ENCODE data around the gene TRIM56. TPM values are rescaled to one million over a fixed set of nuclear protein-coding genes. Genes with fewer than 3 reads are reported as not detected.

The TRIM56 gene
- polyA plus RNA-seq, 1 of the 3 experiments (the other 2 are of a cell fraction) = 2.5 TPM

GRCh38 chr7:101109368-101109767 lies 24.1 kb downstream of the TRIM56 start (continued):
- TF ChIP-seq REST (IDR thresholded peaks at IDR 0.05; ENCODE audit: low read depth, low read length) = no peak
- no peak for TF ChIP-seq MAX (IDR thresholded peaks at IDR 0.05; ENCODE audit: low read depth)
- TF ChIP-seq GATA2 (CRISPR knock-in tag; IDR thresholded peaks at IDR 0.05) = no peak
- TF ChIP-seq EP300 (IDR thresholded peaks at IDR 0.05; ENCODE audit: borderline replicate concordance in 1 of 2, low read depth in 1 of 2, low read length in 1 of 2) = no peak

- H3K4me1 ChIP-seq (ENCODE audit: control insufficient read depth in 1 of 2, insufficient read depth in 2 of 2, low read depth in 1 of 2, low read length in 1 of 2) = peaks cover 6 to 25% of the 10 kb centered on the region in 2 experiments; a peak in 3 of 4 replicates
- peak overlapping the region in 1 of 2 experiments; percentile 28; a peak in 1 of 4 replicates for H3K27ac ChIP-seq (ENCODE audit: low read depth in 2 of 2, low read length in 1 of 2)
- DNase-seq = no peak
- peaks cover 20% of the 10 kb centered on the region for H3F3A ChIP-seq (replicated peaks; ENCODE audit: insufficient read depth)
- no peaks in the 10 kb centered on the region for H3K27me3 ChIP-seq (ENCODE audit: insufficient read depth)
- H3K4me2 ChIP-seq = no peak overlapping the region
- POLR2A ChIA-PET = no interaction called here
- H3K36me3 ChIP-seq (replicated peaks in 1 of 2; ENCODE audit: control insufficient read depth in 1 of 2, insufficient read depth in 2 of 2, low read length in 1 of 2) = no peaks in the 10 kb centered on the region
- H3K79me2 ChIP-seq (ENCODE audit: insufficient read depth) = peaks cover 19% of the 10 kb centered on the region; the same call in 1 of the 2 replicates
- H3K9ac ChIP-seq = no peak overlapping the region
- H3K9me3 ChIP-seq = no peaks in the 10 kb centered on the region
- 90% methylated on average over 5 of the region's 5 CpGs for WGBS (ENCODE audit: low lambda C conversion rate)
- H2AFZ ChIP-seq (ENCODE audit: low read depth) = no peak overlapping the region
- H3K4me3 ChIP-seq (ENCODE audit: low read depth in 2 of 2, low read length in 1 of 2) = no peak overlapping the region
- no peak for TF ChIP-seq RFX5 (IDR thresholded peaks at IDR 0.05; ENCODE audit: low read length)
- H4K20me1 ChIP-seq (ENCODE audit: insufficient read depth) = no peaks in the 10 kb centered on the region
- no peaks in the 10 kb centered on the region for H3K9me2 ChIP-seq
- CTCF ChIA-PET = interaction anchor here (0.7 to 2.4 kb wide), 7 partner anchors 15 to 52 kb away, joined by 3 to 10 read pairs (median 5); partner anchors contain the start of gene SERPINE1
These were observed 26.0 kb downstream of the TRIM56 start for GRCh38 chr7:101111261-101111660.

- no peak overlapping the region for H2AFZ ChIP-seq (ENCODE audit: low read depth)
- no peak for TF ChIP-seq GABPA (IDR thresholded peaks at IDR 0.05; ENCODE audit: low read depth)
- no peak for TF ChIP-seq MXI1 (IDR thresholded peaks at IDR 0.05; ENCODE audit: low read depth, low read length)
- no peak for TF ChIP-seq FOXM1 (IDR thresholded peaks at IDR 0.05; ENCODE audit: low read depth)
- TF ChIP-seq RAD21 (IDR thresholded peaks at IDR 0.05; ENCODE audit: low read length) = no peak
- no peak for TF ChIP-seq EZH2phosphoT487 (IDR thresholded peaks at IDR 0.05; ENCODE audit: borderline replicate concordance, low read depth)
- TF ChIP-seq SMC3 (IDR thresholded peaks at IDR 0.05; ENCODE audit: low read depth, low read length) = no peak
- no peak for TF ChIP-seq YY1 (IDR thresholded peaks at IDR 0.05; ENCODE audit: low read depth)
- no peak; the same call in 1 of the 2 replicates for TF ChIP-seq NFIC (IDR thresholded peaks at IDR 0.05; ENCODE audit: borderline replicate concordance)
- no peak for TF ChIP-seq ZBTB33 (IDR thresholded peaks at IDR 0.05; ENCODE audit: borderline replicate concordance, low read depth)
- TF ChIP-seq TAF1 (IDR thresholded peaks at IDR 0.05; ENCODE audit: borderline replicate concordance, low read depth, low read length) = no peak
- no peak for TF ChIP-seq MEF2A (IDR thresholded peaks at IDR 0.05; ENCODE audit: borderline replicate concordance, low read depth)
- no peak for TF ChIP-seq JUND (IDR thresholded peaks at IDR 0.05)
- TF ChIP-seq GATA2 (CRISPR knock-in tag; IDR thresholded peaks at IDR 0.05) = no peak
- TF ChIP-seq RXRA (IDR thresholded peaks at IDR 0.05; ENCODE audit: borderline replicate concordance, low read depth) = no peak
- TF ChIP-seq CHD2 (IDR thresholded peaks at IDR 0.05; ENCODE audit: low read length, partially characterized antibody) = no peak
- no peak for TF ChIP-seq USF1 (IDR thresholded peaks at IDR 0.05; ENCODE audit: borderline replicate concordance, low read depth)
- TF ChIP-seq RCOR1 (IDR thresholded peaks at IDR 0.05; ENCODE audit: low read length) = no peak
These were observed 27.0 kb downstream of the TRIM56 start for GRCh38 chr7:101112233-101112632.

More at GRCh38 chr7:101112233-101112632, 27.0 kb downstream of the TRIM56 start:
- Histone ChIP-seq H3K4me3 (ENCODE audit: low read depth in 2 of 2, low read length in 1 of 2) (no peak overlapping the region), H3K79me2 (ENCODE audit: insufficient read depth) (peaks cover 14% of the 10 kb centered on the region; the same call in 1 of the 2 replicates), H3K27ac (ENCODE audit: low read depth in 2 of 2, low read length in 1 of 2) (peak overlapping the region in 1 of 2 experiments; percentile 28; a peak in 2 of 4 replicates), H3K9ac (no peak overlapping the region), H3K4me2 (no peak overlapping the region), H4K20me1 (ENCODE audit: insufficient read depth) (no peaks in the 10 kb centered on the region), H3K9me2 (no peaks in the 10 kb centered on the region), H3K27me3 (ENCODE audit: insufficient read depth) (no peaks in the 10 kb centered on the region), H3F3A (replicated peaks; ENCODE audit: insufficient read depth) (peaks cover 30% of the 10 kb centered on the region), H3K9me3 (no peaks in the 10 kb centered on the region), H3K4me1 (ENCODE audit: control insufficient read depth in 1 of 2, insufficient read depth in 2 of 2, low read depth in 1 of 2, low read length in 1 of 2) (peaks cover 9 to 35% of the 10 kb centered on the region in 2 experiments; a peak in 3 of 4 replicates), H3K36me3 (replicated peaks in 1 of 2; ENCODE audit: control insufficient read depth in 1 of 2, insufficient read depth in 2 of 2, low read length in 1 of 2) (no peaks in the 10 kb centered on the region)
- DNase-seq = no peak
- POLR2A ChIA-PET = interaction anchor here (0.6 kb wide), 1 partner anchor 325 kb away, joined by 3 read pairs; no protein-coding TSS in a partner anchor
- CTCF ChIA-PET = interaction anchor here (0.8 to 2.4 kb wide), 6 partner anchors 14 to 148 kb away, joined by 3 to 10 read pairs (median 6); partner anchors contain the start of gene SERPINE1
- WGBS (ENCODE audit: low lambda C conversion rate) = 86% methylated on average over 11 of the region's 11 CpGs
